Stimulated activated CD4-positive, alpha-beta T cell treated with anti-CD3 and anti-CD28 coated beads, Interleukin-1b, Interleukin-23, amount 100 ng/mL, for 48 hours (primary cell): ENCODE results near the gene ZNF157.
A peak's percentile ranks its signal among the peaks of the same experiment; 100 is the strongest.
"Not testable (repeated sequence)": the region's sequence is repeated elsewhere in the genome, so short reads cannot be mapped to it uniquely, and the experiment has no call there.

Experiments used
- DNase-seq: peaks from one replicate; pipeline ENCODE4 v3.0.0-alpha.2; 2020

Gene ZNF157

GRCh38 chrX:47370278-47370677 lies at the start of gene ZNF157:
TSS of gene ZNF157 (plus strand) at chrX:47370578. CDS start at chrX:47370669, 91 bp downstream.
- DNase-seq = no peak

DNA sequence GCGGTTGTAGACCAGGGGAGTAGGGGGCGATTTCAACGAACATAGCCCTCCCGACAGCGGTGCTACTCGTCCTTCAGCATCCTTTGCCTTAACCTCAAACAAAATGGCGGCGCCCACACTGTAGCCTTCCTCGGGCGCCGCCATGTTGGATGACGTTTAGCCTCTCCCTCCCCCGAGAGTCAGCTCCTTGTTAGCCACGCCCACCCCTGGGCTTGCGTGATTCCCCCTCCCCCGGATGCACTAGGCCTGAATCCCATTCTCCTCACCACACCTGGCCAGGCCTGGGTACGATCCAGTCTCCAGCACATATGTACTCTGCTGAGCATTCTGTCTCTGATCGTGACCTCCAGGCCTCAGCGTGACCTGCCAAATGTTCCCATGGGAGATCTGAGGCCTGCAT lies 49.0 kb upstream of the ZNF157 start:
- DNase-seq = no peak

DNA sequence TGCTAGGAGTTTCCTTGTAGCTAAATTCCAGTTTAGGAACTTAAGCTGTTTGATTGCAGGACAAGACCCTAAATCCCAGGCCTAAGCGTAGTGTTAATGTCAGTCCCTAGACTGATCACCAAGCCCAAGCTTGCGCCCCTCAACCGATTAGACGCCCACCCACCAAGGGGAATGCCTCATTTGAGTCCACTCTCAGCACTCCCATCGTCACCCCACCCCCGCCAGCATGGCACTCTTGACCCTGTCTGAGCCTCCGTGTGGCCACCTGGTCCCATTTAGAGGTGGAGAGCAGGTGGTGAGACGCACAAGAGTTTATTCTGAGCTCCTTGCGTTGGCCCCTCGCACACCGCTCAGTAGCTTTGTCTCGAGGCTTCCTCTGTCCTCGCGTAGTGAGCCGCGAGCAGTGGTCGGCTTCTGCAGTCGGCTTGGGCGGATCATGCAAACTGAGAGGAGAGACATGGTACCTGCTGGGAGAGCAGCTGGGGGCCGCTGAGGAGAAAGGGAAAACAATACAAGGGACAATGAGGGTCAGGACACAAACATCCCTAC lies 48.5 kb upstream of the ZNF157 start:
- DNase-seq = no peak

GRCh38 chrX:47327902-47328301 lies 42.5 kb upstream of the ZNF157 start:
- DNase-seq = no peak

GRCh38 chrX:47332729-47333128 lies 37.6 kb upstream of the ZNF157 start:
- DNase-seq = not testable (repeated sequence)

DNA sequence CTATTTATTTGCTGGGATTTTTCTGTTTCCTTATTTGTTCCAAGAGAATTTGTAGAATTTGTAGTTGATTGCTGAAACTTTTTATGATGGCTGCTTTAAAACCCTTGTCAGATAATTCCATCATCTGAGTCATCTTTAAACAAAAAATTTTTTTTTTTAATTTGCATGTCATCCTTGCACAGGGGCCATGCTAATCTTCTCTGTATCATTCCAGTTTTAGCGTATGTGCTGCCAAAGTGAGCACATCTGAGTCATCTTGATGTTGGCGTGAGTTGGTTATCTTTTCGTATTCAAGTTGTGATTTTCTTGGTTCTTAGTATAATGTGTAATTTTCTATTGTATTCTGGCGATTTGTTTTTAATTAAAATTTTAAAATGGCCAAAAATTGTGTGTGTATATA lies 18.7 kb upstream of the ZNF157 start:
- DNase-seq = no peak

DNA sequence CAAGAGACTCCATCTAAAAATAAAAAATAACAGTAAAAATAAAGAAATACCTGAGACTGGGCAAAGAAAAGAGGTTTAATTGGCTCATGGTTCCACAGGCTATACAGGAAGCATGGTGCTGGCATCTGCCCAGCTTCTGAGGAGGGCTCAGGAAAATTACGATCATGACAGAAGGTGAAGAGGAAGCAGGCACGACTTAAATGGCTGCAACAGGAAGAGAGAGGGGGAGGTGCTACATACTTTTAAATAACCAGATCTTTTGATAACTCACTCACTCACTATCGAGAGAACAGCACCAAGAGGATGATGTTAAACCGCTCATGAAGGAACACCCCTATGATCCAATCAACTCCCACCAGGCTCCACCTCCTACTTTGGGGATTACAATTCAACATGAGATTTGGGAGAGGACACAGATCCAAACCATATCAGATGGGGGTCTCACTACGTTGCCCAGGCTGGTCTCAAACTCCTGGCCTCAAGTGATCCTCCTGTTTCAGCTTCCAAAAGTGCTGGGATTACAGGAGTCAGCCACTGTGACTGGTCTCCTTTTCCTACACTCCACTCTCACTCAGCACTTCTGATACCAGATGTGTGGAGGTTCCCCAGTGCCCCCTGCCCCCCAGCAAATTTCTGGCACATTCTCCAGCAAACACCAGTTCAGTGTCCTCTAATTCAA lies 11.9 kb upstream of the ZNF157 start:
- no peak for DNase-seq

GRCh38 chrX:47360423-47361179 lies 9.8 kb upstream of the ZNF157 start:
- no peak for DNase-seq

DNA sequence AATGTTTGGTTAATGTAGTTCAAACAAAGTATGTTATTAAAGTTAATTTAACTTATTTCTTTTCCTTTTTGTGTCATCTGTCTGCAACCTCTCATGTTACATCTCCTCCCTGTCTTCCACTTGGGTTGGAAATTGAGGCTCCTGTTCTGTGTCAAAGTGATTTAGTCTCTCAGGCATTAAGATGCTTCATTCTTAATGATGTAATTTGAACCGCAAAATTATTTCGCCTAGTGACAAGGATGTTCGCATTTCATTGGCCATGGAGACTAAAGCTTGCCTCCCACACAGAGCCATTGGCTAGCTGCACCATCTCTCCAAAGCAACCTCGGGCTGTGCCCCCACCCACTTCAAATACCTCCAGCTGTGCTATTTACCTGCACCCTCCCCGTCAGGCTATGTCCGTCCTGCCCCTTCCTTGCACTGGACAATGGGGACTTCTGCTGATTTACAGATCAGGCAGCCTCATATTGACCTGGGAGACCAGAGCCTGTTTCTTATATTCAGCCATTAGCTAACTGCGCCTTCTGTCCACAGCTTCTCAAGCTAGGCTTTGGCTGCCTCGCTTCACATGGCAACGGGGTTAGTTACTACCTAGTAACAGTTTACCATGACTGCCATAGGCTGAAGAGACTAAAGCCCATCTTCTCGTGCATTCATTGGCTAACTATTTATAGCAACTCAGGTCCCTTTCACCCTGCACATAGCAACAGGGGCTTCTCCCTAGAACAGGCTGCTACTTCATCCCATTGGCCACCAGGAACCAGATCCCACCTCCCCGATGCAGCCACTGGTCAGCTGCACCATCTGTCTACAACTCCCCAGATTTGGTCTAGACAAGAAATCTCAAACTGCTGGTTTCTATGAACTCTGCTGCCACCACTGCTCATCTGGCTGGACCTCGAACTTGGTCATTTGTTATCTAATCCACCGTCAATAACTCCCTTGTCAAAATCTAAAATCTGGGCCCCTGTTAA lies 8.6 kb upstream of the ZNF157 start:
- peak; percentile 13 for DNase-seq

- peak; percentile 77 for DNase-seq
These were observed 4.2 kb upstream of the ZNF157 start for GRCh38 chrX:47366041-47366722.

DNA sequence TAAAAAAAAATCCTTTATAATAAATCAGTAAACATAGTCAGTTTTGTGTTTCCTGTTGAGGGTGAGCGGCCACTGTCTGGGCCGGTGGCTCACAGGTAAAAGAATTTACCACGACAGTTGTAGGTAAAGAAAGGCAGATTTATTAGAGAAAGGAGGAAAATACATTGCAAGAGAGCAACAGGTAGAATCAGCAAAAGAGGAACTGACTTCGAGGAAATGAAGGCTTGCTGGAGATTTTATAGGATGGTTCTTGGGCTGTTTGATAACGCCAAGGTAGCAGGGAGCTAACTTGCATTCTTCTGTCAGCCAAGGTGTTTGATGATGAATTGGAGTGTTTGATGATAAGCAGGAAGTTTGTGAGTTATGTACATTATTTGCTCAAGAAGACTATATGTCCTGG lies 2.8 kb downstream of the ZNF157 start:
- no peak for DNase-seq

DNA sequence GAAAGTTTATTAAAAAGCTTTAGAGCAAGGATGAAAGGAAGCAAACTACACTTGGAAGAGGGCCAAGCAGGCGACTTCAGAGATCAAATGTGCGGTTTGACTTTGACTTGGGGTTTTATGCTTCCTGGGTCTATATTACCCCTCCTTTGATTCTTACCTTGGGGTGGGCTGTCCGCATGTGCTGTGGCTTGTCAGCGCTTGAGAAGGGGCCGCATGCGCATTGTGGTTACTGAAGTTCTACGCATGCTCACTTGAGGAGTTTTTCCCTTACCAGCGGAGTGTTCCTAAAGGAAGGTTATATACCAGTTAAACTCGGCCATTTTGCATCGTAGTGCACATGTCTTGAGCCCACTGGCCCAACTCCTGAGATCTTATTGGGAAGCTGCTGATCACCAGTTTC lies 9.9 kb downstream of the ZNF157 start:
- peak; percentile 52 for DNase-seq

GRCh38 chrX:47380837-47381236 lies 10.5 kb downstream of the ZNF157 start:
- not testable (repeated sequence) for DNase-seq

DNA sequence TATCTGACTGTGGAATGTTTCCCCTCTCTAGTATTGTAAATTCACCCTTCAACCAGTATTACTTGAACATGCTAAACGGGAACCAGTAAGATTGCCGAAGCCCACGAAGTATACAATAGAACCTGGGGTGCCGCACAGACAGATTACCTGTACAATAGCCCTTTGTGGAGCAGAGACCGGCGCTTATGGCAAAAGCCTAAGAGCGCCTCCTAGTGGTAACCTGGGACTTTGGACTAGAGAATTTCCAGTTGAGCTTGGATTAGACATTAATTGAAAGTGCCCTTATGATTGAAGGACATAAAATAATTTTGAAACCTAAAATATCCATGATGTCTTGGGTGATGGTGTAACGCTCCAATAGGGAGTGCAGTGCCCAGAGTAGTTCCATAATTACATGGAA lies 14.1 kb downstream of the ZNF157 start:
- peak; percentile 63 for DNase-seq

- no peak for DNase-seq
These were observed 20.4 kb downstream of the ZNF157 start for GRCh38 chrX:47390780-47391179.

DNA sequence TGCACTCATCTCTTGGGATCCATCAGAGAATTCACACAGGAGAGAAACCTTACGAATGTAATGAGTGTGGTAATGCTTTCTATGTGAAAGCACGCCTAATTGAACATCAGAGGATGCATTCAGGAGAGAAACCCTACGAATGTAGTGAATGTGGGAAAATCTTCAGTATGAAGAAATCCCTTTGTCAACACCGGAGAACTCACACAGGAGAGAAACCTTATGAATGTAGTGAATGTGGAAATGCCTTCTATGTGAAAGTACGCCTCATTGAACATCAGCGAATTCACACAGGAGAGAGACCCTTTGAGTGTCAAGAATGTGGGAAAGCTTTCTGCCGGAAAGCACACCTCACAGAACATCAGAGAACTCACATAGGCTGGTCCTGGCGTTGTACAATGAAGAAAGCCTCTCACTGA lies 42.8 kb downstream of the ZNF157 start:
- DNase-seq = no peak

DNA sequence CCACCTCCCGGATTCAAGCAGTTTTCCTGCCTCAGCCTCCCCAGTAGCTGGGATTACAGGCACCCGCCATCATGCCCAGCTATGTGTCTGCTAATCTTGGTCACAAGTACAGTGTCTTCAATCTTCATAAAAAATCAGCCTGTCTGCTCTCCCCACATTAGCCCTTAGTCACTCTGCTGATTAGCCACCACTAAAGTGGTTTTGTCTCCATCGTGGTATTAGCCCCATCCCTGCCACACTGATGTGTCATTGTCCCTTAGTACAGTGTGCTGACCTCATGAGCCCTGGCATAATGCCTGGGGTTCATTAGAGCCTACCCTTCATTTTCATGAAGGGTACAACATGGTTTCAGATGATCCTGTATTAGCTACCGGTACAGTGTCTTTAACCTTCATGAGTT lies 49.9 kb downstream of the ZNF157 start:
- DNase-seq = no peak

- no peak for DNase-seq
These were observed 50.6 kb downstream of the ZNF157 start for GRCh38 chrX:47420962-47421361.

DNA sequence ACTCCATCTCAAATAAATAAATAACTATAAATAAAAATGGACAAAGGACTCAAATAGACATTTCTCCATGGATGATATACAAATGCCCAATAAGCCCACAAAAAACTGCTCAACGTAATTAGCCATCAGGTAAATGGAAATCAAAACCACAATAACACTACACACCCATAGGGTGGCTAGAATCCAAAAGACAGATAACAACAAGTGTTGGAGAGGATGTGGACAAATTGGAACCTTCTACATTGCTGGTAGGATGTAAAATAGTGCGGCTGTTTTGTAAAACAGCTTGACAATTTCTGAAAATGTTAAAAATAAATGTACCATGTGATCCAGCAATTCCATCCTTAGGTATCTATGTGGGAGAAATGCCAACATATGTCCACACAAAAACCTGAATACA lies 52.1 kb downstream of the ZNF157 start:
- DNase-seq = no peak

- DNase-seq = no peak
These were observed 60.5 kb downstream of the ZNF157 start for GRCh38 chrX:47430925-47431324.

- DNase-seq = no peak
These were observed 76.1 kb downstream of the ZNF157 start for GRCh38 chrX:47446431-47446830.

GRCh38 chrX:47446971-47447370 lies 76.6 kb downstream of the ZNF157 start:
- DNase-seq = no peak
